Head of caudate nucleus (tissue), 42 donors: ENCODE data around the gene TSR2.
"Not testable (repeated sequence)": the region's sequence is repeated elsewhere in the genome, so short reads cannot be mapped to it uniquely, and the experiment has no call there.

Experiments
- DNase-seq, 42 donors: peaks; one replicate each; pipeline versions ENCODE4 v3.0.0 to v3.0.0-alpha.2; 2020 to 2021; ENCODE audit warnings: mixed read lengths in 7 of 42
- intact Hi-C: fragments of 100-400 bp; cut with DNase I; formaldehyde crosslinking; loops from one replicate; pipeline ENCODE4 v1.15.0; 2022

Gene TSR2

DNA sequence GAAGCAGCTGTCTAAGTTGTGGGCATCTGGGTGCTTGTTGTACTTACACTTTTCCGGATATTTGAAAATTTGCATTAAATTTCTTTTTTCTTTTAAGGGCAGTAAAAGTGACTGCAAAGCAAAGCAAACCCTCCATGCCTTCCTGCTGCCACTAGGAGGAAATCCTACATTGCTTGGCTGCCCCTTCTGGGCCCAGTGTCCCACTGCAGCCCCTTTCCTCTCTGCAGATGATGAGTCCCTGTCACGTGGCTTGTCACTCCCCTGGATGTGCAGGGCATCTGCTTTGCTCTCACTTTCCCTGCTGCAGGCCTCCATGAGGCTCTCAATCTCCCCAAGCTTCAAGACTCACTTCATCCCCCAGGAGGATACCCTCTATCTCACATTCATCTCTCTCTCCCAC lies 12.7 kb downstream of the TSR2 start:
- DNase-seq = peak in 1 of 42 donors; percentile 27
- intact Hi-C loops = no loop called here

- intact Hi-C loops = no loop called here
- DNase-seq = no peak
Measured at GRCh38 chrX:54470054-54470760, 30.0 kb downstream of the TSR2 start.

- intact Hi-C loops = no loop called here
- peak in 9 of 42 donors; percentile 3 to 55 (median 17) for DNase-seq
Measured at GRCh38 chrX:54473993-54474859, 34.0 kb downstream of the TSR2 start.

- intact Hi-C loops = no loop called here
- DNase-seq = no peak
Measured at GRCh38 chrX:54479136-54480111, 39.2 kb downstream of the TSR2 start.

DNA sequence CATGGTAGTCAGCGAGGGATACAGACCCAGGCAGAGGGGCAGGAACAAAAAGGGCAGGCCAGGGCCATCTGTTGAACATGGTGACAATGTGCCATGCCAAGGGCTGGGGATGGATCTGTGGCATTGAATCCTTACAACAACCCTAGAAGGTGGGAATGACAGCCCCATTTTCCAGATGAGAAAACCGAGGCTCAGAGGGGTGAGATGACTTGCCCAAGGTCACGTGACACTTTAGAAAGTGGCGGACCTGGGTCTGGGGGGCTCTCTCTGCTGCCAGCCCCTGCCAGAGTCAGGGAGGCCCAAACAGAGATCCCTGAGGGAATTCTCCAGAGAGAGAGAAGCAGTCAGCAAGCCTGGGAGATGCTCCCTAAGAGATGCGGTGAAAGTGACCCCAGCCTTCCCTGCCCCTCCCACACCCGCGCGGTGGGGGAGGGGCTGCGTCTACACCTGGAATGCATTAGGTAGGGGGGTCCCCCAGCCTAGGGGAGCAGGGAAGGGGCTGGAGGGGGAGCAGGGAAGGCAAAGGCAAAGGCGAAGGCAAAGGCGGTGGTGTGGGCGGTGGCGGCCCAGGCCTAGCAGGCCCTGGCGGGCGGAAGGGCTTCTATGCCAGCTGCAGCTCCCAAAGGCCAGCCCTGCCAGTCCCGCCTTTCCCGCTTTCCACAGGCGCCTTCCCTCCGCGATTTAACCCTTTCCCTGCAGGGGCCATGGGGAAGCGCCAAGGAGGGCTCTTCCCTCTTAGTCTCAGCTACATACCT lies 42.8 kb downstream of the TSR2 start:
- intact Hi-C loops = no loop called here
- DNase-seq = no peak

DNA sequence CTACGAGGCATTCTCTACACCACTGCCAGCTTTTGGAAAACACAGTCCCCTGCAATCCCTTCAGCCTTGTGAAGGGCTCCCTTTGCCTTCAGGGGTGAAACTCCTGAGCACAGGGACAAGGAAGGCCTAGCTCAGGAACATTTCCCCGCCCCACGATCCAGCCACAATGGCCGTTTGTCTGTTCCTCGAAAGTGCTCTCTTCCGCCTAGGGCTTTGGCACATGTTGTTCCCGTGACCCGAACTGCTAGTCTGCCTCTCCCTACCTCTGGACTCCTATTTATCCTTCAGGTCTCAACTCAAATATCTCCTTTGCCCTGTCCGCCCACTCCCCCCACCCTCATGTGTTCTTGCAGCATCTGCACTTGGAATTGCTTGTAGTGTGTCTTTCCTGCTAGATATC lies 43.7 kb downstream of the TSR2 start:
- DNase-seq = peak in 7 of 42 donors; percentile 4 to 42 (median 19)
- intact Hi-C loops = no loop called here

DNA sequence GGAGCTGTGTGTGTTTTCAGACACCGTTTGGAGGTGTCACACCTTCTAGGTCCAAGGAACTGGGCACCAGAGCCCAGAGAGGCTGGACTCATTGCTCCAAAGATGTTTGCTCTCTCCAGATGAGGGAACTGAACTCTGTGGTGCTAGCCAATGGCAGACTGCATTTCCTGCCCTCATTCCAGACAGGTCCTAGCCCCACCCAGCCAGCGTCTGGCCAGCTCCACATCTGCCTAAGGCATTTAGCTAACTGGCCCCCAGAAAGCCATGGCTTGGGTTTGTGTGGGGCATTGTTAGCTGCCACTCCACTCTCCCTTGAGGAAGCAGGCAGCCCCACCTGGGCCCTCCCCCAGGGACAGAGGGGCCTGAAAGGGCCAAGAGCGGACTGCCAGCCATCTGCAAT lies 44.5 kb downstream of the TSR2 start:
- DNase-seq = no peak
- intact Hi-C loops = no loop called here

DNA sequence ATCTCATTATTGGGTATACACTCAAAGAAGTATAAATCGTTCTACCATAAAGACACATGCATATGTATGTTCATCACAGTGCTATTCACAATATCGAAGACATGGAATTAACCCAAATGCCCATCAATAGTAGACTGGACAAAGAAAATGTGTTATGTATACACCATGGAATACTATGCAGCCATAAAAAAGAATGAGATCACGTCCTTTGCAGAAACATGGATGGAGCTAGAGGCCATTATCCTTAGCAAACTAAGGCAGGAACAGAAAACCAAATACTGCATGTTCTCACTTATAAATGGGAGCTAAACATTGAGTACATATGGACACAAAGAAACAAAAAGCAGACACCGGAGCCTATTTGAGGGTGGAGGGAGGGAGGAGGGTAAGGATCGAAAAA lies 49.6 kb downstream of the TSR2 start:
- intact Hi-C loops, DNase-seq: not testable (repeated sequence)

GRCh38 chrX:54492340-54492739 lies 52.1 kb downstream of the TSR2 start:
- peak in 5 of 42 donors; percentile 23 to 47 (median 44) for DNase-seq
- intact Hi-C loops = no loop called here

GRCh38 chrX:54494166-54494988 lies 54.2 kb downstream of the TSR2 start:
- DNase-seq = peak in 1 of 42 donors; percentile 7
- intact Hi-C loops = no loop called here
